Renal pelvis (tissue), 4 donors: ENCODE measurements around the gene RPL6. TPM values are rescaled to one million over a fixed set of nuclear protein-coding genes. Genes with fewer than 3 reads are reported as not detected.
"Not testable (repeated sequence)": the region's sequence is repeated elsewhere in the genome, so short reads cannot be mapped to it uniquely, and the experiment has no call there.

ENCODE experiments used
- DNase-seq: peaks from one replicate; pipeline ENCODE4 v3.0.0-alpha.2; 2013
- polyA plus RNA-seq, 3 donors: library from polyadenylated mRNA; unstranded; fragments of 120-200 nt; gene quantifications; one replicate each; pipeline ENCODE4 v1.2.1, GENCODE V29; 2013; ENCODE audit not compliant: insufficient read length in 3 of 3

The RPL6 gene
- polyA plus RNA-seq, 3 donors: 2,110 to 2,476 (median 2,142) TPM

DNA sequence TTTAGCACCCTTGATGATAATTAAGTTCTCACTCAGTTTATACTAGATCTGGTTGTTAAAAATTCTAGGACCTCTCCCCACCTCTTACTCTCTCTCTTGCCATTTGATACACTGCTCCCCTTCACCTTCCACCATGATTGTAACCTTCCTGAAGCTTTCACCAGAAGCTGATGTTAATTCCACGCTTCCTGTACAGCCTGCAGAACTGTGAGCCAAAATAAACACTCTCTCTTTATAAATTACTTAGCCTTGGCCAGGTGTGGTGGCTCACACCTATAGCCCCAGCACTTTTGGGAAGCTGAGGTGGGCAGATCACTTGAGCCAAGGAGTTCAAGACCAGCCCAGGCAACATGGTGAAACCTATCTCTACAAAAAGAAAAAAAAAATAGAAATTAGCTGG, 16.1 kb downstream of the RPL6 start:
- no peak for DNase-seq

GRCh38 chr12:112389922-112390654, 19.3 kb downstream of the RPL6 start:
- not testable (repeated sequence) for DNase-seq

DNA sequence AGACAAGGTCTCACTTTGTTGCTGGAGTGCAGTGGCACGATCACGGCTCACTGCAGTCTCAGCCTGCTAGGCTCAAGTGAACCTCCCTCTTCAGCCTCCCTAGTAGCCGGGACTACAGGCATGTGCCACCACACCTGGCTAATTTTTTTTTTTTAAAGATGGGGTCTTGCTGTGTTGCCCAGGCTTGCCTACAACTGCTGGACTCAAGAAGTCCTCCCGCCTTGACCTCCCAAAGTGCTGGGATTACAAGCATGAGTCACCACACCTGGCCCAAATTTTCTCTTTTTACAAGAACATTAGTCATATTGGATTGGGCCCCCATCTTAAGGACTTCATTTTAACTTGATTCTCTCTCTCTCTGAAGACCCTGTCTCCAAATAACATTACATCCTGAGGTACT, 20.2 kb downstream of the RPL6 start:
- DNase-seq: no peak

DNA sequence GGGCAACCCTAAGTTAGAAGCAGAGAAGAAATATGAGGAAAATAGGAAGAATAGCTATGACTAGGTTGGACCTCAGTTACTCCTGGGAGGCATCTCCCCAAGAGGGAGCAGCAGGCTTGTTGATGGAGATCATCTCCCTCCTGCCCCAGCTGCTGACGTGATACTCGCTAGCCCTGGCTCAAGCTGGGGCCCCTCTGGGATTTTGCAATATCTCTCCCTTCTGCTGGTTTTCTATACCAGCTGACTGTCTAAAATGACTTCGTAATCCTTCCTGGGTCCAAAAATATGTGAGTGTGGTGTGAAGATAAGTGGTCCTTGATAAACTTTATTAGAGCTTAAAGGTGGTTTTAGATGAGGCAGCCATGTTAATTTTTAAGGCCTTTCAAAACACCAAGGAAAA, 22.7 kb downstream of the RPL6 start:
- DNase-seq: no peak

DNA sequence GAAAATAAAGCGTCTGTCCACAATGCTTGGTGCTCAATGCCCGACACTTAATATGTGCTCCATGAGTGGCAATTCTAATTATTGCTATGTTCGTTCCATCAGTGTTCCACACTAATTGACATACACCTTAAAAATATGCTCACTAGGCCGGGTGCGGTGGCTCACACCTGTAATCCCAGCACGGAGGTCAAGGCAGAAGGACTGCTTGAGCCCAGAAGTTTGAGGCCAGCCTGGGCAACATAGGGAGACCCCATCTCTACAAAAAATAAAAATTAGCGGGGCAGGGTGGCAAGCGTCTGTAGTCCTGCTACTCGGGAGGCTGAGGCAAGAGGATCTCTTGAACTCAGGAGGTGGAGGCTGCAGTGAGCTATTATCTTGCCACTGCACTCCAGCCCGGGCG, 26.5 kb downstream of the RPL6 start:
- no peak for DNase-seq

GRCh38 chr12:112381883-112382796, 27.3 kb downstream of the RPL6 start, which contains the start of gene HECTD4:
TSS of gene HECTD4 (minus strand) at chr12:112382431. CDS start at chr12:112382128, 303 bp downstream.
- DNase-seq: peak; percentile 90

- DNase-seq: peak; percentile 23
Observed at GRCh38 chr12:112381406-112381882, 28.0 kb downstream of the RPL6 start.

DNA sequence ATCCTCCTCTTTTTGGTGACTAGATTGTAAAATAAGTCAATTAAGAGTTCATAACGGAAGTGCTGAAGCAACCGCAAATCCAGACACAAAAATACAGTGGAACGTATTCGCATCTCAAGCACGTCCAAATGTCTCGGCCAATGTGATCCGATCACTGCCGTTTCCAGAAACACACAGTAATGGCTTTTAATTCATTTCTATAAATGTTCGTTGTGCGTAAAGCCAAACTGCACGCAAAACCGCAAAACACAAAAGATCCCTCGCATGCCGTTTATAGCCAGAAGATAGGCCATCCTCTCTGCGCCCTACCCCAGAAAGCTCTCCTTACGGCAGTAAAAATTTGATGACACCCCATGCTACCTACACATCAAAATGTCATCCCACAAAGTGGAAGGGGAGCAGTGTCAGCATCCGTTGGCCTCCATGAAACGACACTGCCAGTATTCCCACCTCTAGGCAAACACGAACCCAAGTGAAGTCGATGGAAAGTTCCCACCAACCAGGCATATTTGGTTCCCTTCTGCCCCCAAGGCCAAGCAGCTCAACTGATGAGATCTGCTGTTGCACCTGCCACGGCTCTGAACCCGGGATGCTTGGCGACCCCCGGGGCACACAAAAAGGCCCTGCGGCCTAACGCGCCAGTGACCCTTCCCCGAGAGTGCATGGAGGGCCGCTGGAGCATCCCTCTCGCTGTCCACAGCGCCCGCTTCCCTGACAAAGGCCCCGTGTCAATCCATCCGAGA, 28.6 kb downstream of the RPL6 start:
- no peak for DNase-seq

DNA sequence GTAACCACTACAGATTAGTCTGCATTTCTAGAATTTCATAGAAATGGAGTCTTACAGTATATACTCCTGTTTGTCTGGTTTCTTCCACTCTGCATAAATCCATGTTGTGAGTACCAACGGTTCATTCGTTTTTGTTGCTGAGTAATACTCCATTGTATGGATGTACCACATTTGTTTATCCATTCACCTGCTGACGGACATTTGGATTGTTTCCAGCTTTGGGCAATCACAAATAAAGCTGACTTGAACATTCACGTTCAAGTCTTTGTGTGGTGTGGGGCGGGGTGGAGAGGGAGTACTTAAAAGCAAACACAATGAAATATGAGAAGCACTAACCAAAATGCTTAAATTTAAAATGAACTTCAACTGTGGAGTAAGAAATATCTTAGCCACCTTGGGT, 34.3 kb downstream of the RPL6 start:
- no peak for DNase-seq

DNA sequence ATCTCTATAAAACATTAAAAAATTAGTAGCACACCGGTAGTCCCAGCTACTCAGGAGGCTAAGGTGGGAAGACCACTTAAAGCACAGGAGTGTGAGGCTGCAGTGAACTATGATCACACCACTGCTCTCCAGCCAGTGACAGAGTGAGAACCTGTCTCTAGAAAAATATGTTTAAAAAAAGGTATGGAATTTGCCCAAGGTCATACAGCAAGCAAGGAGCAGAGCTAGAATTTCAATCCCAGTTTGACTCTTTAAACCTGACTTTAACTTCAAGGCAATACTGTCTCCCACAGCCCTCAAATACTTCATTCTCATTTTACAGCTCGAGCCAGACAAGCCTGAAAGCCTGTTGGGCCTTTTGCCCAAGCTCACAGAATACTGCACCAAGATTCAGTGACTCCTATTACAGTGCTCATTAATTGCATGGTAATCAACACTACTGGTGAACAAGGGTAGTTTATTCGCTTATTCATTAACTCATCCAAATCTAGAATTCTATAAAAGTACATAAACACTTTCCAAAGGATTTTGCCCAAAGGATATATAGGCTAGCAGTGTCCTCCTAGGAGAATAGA, 35.2 kb downstream of the RPL6 start:
- DNase-seq: no peak

GRCh38 chr12:112370868-112371510, 38.4 kb downstream of the RPL6 start:
- DNase-seq: no peak

- DNase-seq: no peak
Observed at GRCh38 chr12:112370199-112370598, 39.2 kb downstream of the RPL6 start.

- no peak for DNase-seq
Observed at GRCh38 chr12:112368856-112369255, 40.5 kb downstream of the RPL6 start.

DNA sequence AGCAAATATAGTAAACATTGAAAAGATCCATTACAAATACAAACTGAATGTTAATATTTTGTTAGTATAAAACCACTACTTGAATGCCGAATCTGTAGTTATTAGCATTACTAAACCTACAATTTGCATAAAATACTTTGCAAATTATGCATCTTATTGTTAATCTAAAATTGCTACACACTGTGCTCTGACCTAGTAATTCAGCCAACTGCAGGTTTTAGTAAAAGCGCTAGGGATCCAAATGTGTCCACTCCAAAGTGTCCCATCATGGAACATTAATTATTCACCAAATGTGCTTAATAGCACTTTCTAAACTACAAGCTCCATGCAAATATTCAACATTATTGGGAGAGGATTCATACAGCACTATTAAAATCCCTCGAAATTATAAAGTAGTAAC, 41.4 kb downstream of the RPL6 start:
- DNase-seq: no peak

GRCh38 chr12:112362310-112362709, 47.1 kb downstream of the RPL6 start:
- DNase-seq: no peak

DNA sequence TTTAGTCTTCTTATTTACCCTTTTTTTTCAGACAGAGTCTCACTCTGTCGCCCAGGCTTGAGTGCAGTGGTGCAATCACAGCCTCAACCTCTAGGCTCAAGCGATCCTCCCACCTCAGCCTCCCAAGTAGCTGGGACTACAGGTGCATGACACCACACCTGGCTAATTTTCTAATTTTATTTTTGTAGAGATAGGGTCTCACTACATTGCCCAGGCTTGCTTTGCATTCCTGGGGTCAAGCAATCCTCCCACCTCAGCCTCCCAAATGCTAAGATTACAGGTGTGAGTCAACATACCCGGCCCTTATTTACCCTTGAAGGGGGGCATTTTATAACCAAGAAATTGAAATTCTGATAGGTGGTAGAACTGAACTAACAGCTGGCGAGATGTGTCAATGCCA, 48.1 kb downstream of the RPL6 start:
- DNase-seq: no peak

DNA sequence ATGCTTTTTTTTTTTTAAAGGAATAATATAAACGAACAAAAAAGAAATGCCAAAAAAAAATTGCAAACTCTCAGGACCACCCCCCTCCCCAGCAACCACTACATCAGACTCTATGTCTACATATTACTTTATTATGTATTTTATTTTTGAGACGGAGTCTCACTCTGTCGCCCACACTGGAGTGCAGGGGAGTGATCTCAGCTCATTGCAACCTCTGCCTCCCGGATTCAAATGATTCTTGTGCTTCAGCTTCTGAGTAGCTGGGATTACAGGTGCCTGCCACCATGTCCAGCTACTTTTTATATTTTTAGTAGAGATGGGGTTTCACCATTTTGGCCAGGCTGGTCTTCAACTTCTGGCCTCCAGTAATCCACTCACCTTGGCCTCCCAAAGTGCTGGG, 50.1 kb downstream of the RPL6 start:
- DNase-seq: no peak

GRCh38 chr12:112357214-112357613, 52.2 kb downstream of the RPL6 start:
- DNase-seq: no peak
